Measurements from ENCODE around the gene LONP1.
"Not testable (repeated sequence)": the region's sequence is repeated elsewhere in the genome, so short reads cannot be mapped to it uniquely, and the experiment has no call there.

DNA sequence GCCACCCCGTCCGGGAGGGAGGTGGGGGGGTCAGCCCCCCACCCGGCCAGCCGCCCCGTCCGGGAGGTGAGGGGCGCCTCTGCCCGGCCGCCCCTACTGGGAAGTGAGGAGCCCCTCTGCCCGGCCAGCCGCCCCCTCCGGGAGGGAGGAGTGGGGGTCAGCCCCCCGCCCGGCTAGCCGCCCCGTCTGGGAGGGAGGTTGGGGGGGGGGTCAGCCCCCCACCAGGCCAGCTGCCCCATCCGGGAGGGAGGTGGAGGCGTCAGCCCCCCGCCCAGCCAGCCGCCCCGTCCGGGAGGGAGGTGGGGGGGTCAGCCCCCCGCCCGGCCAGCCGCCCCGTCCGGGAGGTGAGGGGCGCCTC is 17.9 kb downstream of the LONP1 start:
- TF ChIP-seq, protein P1, sequence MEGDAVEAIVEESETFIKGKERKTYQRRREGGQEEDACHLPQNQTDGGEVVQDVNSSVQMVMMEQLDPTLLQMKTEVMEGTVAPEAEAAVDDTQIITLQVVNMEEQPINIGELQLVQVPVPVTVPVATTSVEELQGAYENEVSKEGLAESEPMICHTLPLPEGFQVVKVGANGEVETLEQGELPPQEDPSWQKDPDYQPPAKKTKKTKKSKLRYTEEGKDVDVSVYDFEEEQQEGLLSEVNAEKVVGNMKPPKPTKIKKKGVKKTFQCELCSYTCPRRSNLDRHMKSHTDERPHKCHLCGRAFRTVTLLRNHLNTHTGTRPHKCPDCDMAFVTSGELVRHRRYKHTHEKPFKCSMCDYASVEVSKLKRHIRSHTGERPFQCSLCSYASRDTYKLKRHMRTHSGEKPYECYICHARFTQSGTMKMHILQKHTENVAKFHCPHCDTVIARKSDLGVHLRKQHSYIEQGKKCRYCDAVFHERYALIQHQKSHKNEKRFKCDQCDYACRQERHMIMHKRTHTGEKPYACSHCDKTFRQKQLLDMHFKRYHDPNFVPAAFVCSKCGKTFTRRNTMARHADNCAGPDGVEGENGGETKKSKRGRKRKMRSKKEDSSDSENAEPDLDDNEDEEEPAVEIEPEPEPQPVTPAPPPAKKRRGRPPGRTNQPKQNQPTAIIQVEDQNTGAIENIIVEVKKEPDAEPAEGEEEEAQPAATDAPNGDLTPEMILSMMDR (IDR thresholded peaks at IDR 0.05; ENCODE audit: low read length), result not testable (repeated sequence)
- not testable (repeated sequence) for TF ChIP-seq EZH2 (optimal IDR thresholded peaks at IDR 0.05; ENCODE audit: low read depth, low read length)
